Measurements from ENCODE around the gene SUN3. TPM values are rescaled to one million over a fixed set of nuclear protein-coding genes. Genes with fewer than 3 reads are reported as not detected.

The SUN3 gene
- total and polyA plus RNA-seq, 2 of the 13 experiments (the other 11 are each of a cell fraction or from before 2014, with no cell fraction given), result not detected

DNA sequence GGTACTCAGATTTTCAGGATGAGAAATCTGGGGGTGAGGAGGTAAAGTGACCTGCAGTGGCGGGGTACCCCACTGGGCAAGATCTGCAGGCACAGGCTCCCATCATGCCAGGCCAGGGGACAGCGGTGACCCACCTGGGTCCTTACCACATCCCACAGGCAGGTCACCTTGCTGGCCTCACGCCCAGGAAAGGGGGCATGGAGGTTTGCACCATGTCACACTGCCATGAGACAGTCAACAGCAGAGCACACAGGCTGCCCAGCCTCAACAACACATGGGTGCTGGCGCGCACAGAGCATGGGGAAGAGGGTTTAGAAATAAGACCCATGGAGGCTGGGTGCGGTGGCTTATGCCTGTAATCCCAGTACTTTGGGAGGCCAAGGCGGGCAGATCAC lies 81.6 kb downstream of the SUN3 start:
- in situ Hi-C loops (cut with HindIII; ENCODE audit: extremely low pct_ligation_motif_present, low pct_unique_long_range_greater_than_20kb), result no loop called here

More for the DNA sequence above, 81.6 kb downstream of the SUN3 start:
- Histone ChIP-seq H3K4me2 (ENCODE audit: low read depth, low read length) (no peak overlapping the region), H4K20me1 (ENCODE audit: insufficient read depth, low read length) (no peaks in the 10 kb centered on the region), H2AFZ (ENCODE audit: low read length) (no peak overlapping the region), H3K4me3 (replicated peaks in 1 of 3; ENCODE audit: insufficient read depth in 1 of 3, low read depth in 2 of 3, low read length in 3 of 3) (no peak overlapping the region), H3K9me3 (ENCODE audit: low read length) (no peaks in the 10 kb centered on the region), H3K79me2 (ENCODE audit: insufficient read depth, low read length) (no peaks in the 10 kb centered on the region), H3K4me1 (ENCODE audit: insufficient read depth, low read length) (peaks cover 42% of the 10 kb centered on the region), H3K27me3 (ENCODE audit: control insufficient read depth in 1 of 2, insufficient read depth in 2 of 2, low read length in 2 of 2) (peaks cover 0 to 7% of the 10 kb centered on the region in 2 experiments; a peak in 2 of 5 replicates), H3K27ac (ENCODE audit: extremely low read length, insufficient read depth, low read length) (no peak overlapping the region), H3K36me3 (replicated peaks in 1 of 2; ENCODE audit: control insufficient read depth in 1 of 2, insufficient read depth in 2 of 2, low read length in 2 of 2) (no peaks in the 10 kb centered on the region), H3K9ac (ENCODE audit: insufficient read depth, low read depth, low read length) (no peak overlapping the region)
- ATAC-seq (no peak), FAIRE-seq (no peak), DNase-seq (ENCODE audit: low spot score) (no peak)
- ChIA-PET CTCF (ENCODE audit: low intra/inter-chr PET ratio, low total read pairs) (no interaction called here), POLR2A (no interaction called here)
- intact Hi-C loops (cut with micrococcal nuclease; ENCODE audit: unreplicated experiment), result loop anchor here (10.0 kb wide), 1 partner anchor 683 kb away; no protein-coding TSS in a partner anchor
- WGBS (ENCODE audit: low lambda C conversion rate), result 89% methylated on average over 4 of the region's 7 CpGs
- no TSS peak for BruUV-seq (replicated peaks)
- TF ChIP-seq TERF1 (CRISPR knock-in tag; IDR thresholded peaks at IDR 0.05), result no peak
- no peak for TF ChIP-seq KDM3A (CRISPR knock-in tag; IDR thresholded peaks at IDR 0.05; ENCODE audit: low read depth)
- TF ChIP-seq, protein P1, sequence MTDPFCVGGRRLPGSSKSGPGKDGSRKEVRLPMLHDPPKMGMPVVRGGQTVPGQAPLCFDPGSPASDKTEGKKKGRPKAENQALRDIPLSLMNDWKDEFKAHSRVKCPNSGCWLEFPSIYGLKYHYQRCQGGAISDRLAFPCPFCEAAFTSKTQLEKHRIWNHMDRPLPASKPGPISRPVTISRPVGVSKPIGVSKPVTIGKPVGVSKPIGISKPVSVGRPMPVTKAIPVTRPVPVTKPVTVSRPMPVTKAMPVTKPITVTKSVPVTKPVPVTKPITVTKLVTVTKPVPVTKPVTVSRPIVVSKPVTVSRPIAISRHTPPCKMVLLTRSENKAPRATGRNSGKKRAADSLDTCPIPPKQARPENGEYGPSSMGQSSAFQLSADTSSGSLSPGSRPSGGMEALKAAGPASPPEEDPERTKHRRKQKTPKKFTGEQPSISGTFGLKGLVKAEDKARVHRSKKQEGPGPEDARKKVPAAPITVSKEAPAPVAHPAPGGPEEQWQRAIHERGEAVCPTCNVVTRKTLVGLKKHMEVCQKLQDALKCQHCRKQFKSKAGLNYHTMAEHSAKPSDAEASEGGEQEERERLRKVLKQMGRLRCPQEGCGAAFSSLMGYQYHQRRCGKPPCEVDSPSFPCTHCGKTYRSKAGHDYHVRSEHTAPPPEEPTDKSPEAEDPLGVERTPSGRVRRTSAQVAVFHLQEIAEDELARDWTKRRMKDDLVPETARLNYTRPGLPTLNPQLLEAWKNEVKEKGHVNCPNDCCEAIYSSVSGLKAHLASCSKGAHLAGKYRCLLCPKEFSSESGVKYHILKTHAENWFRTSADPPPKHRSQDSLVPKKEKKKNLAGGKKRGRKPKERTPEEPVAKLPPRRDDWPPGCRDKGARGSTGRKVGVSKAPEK (CRISPR knock-in tag; IDR thresholded peaks at IDR 0.05; ENCODE audit: borderline replicate concordance), result no peak
- TF ChIP-seq ZNF558 (CRISPR knock-in tag; IDR thresholded peaks at IDR 0.05; ENCODE audit: borderline replicate concordance), result no peak
- TF ChIP-seq DNMT3B (CRISPR knock-in tag; conservative IDR thresholded peaks at IDR 0.05), result no peak
- no peak for TF ChIP-seq CCAR2 (optimal IDR thresholded peaks at IDR 0.05; ENCODE audit: low read depth, low read length)
- TF ChIP-seq GMEB1 (CRISPR knock-in tag; IDR thresholded peaks at IDR 0.05; ENCODE audit: borderline replicate concordance), result no peak
- no peak for TF ChIP-seq ZNF124 (CRISPR knock-in tag; IDR thresholded peaks at IDR 0.05)
- TF ChIP-seq SRSF1 (optimal IDR thresholded peaks at IDR 0.05; ENCODE audit: low read depth, low read length), result no peak
- TF ChIP-seq AGO2 (optimal IDR thresholded peaks at IDR 0.05; ENCODE audit: low read depth, low read length), result no peak

Data from HepG2 (cell line).